ENCODE data around the gene AJM1.

DNA sequence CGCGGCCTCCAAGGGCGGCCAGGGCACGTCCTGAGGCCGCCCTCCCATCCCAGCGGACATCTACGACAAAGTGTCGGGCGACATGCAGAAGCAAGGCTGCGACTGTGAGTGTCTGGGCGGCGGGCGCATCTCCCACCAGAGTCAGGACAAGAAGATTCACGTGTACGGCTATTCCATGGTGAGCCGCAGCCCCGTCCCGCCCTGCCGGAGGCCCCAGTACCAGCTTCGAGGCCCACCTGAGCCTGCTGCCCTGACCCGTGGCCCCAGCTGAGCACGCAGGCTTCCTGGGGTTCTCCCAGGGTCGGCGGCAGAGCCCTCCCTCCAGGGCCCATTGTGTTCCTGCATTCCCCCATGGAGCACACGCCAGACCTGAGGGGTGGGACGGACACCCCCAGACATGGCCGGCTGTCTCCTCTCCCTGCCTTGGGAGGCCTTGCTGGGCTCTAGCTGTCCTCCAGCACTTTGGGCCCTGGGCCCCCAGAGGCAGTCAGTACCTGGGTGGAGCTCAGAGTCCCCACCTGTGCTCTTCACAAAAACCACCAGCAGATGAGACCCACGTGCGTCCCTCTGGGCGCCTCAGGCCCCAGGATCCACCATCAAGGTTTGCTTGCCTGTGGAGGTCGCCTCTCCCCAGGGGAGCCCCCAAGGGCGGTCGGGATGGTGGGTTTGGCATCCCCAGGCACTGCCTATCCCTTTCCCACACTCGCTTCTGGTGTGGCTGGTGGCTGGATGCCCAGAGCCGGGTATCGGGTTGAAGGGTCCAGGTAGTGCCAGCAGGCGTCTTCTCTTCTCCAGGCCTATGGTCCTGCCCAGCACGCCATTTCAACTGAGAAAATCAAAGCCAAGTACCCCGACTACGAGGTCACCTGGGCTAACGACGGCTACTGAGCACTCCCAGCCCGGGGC, 7.9 kb downstream of the AJM1 start:
- TF ChIP-seq CTCF (conservative IDR thresholded peaks at IDR 0.05 in 1 of 2, IDR thresholded peaks at IDR 0.05 in 1 of 2; ENCODE audit: low read depth in 1 of 2, low read length in 2 of 2) (no peak), EZH2 (IDR thresholded peaks at IDR 0.05; ENCODE audit: low read length, missing control alignments) (no peak)
